PFSK-1 (cell line): Measurements from ENCODE around the gene C2.

Experiments
- FOXP2 ChIP-seq: optimal IDR thresholded peaks from 2 replicates; pipeline ENCODE3; 2011; ENCODE audit warnings: borderline replicate concordance, control low read depth, inconsistent platforms; ENCODE audit not compliant: insufficient read depth; ENCODE audit errors: extremely low read length, extremely low read depth
- POLR2AphosphoS5 ChIP-seq: IDR thresholded peaks from 2 replicates; pipeline ENCODE4 v1.6.1; 2012; ENCODE audit warnings: low read depth, mild to moderate bottlenecking, control low read depth, low read length, moderate library complexity
- SIN3A ChIP-seq: IDR thresholded peaks from 2 replicates; pipeline ENCODE4 v1.6.1; 2012; ENCODE audit warnings: mild to moderate bottlenecking, low read length, moderate library complexity, borderline replicate concordance; ENCODE audit not compliant: insufficient read depth
- TAF1 ChIP-seq: IDR thresholded peaks from 2 replicates; pipeline ENCODE4 v1.6.1; 2012; ENCODE audit warnings: low read length, control low read depth, borderline replicate concordance; ENCODE audit not compliant: insufficient read depth
- TF ChIP-seq, protein P1 (sequence below), 2 experiments: IDR thresholded peaks; 2 replicates each; pipeline versions ENCODE4 v1.6.1 to v1.8.0; 2011 to 2012; ENCODE audit warnings: low read depth in 2 of 2, low read length in 2 of 2, control low read depth in 1 of 2, inconsistent platforms in 1 of 2, mild to moderate bottlenecking in 1 of 2, moderate library complexity in 1 of 2; ENCODE audit not compliant: insufficient read depth in 1 of 2

Gene C2

DNA sequence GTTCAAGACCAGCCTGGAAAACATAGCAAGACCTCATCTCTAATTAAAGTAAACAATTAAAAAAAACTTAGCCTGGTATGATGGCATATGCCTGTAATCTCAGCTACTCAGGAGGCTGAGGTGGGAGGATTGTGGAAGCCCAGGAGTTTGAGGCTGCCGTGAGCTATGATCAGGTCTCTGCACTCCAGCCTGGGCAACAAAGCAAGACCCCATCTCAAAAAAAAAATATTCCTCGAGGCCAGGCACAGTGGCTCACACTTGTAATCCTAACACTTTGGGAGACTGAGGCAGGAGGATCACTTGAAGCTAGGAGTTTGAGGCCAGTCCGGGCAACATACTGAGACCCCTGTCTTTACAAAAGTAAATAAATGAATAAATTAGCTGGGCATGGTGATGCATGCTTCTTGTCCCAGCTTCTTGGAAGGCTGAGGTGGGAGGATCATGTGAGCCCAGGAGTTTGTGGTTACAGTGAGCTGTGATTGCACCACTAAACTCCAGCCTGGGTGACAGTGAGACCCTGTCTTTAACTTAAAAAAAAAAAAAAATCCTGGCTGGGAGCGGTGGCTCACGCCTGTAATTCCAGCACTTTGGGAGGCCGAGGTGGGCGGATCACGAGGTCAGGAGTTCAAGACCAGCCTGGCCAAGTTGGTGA is 9.3 kb upstream of the C2 start:
- TF ChIP-seq, protein P1, sequence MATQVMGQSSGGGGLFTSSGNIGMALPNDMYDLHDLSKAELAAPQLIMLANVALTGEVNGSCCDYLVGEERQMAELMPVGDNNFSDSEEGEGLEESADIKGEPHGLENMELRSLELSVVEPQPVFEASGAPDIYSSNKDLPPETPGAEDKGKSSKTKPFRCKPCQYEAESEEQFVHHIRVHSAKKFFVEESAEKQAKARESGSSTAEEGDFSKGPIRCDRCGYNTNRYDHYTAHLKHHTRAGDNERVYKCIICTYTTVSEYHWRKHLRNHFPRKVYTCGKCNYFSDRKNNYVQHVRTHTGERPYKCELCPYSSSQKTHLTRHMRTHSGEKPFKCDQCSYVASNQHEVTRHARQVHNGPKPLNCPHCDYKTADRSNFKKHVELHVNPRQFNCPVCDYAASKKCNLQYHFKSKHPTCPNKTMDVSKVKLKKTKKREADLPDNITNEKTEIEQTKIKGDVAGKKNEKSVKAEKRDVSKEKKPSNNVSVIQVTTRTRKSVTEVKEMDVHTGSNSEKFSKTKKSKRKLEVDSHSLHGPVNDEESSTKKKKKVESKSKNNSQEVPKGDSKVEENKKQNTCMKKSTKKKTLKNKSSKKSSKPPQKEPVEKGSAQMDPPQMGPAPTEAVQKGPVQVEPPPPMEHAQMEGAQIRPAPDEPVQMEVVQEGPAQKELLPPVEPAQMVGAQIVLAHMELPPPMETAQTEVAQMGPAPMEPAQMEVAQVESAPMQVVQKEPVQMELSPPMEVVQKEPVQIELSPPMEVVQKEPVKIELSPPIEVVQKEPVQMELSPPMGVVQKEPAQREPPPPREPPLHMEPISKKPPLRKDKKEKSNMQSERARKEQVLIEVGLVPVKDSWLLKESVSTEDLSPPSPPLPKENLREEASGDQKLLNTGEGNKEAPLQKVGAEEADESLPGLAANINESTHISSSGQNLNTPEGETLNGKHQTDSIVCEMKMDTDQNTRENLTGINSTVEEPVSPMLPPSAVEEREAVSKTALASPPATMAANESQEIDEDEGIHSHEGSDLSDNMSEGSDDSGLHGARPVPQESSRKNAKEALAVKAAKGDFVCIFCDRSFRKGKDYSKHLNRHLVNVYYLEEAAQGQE (IDR thresholded peaks at IDR 0.05; ENCODE audit: insufficient read depth in 1 of 2, low read depth in 2 of 2, low read length in 2 of 2): no peak
- no peak for TF ChIP-seq POLR2AphosphoS5
- TF ChIP-seq FOXP2: no peak
- no peak for TF ChIP-seq TAF1
- no peak for TF ChIP-seq SIN3A

DNA sequence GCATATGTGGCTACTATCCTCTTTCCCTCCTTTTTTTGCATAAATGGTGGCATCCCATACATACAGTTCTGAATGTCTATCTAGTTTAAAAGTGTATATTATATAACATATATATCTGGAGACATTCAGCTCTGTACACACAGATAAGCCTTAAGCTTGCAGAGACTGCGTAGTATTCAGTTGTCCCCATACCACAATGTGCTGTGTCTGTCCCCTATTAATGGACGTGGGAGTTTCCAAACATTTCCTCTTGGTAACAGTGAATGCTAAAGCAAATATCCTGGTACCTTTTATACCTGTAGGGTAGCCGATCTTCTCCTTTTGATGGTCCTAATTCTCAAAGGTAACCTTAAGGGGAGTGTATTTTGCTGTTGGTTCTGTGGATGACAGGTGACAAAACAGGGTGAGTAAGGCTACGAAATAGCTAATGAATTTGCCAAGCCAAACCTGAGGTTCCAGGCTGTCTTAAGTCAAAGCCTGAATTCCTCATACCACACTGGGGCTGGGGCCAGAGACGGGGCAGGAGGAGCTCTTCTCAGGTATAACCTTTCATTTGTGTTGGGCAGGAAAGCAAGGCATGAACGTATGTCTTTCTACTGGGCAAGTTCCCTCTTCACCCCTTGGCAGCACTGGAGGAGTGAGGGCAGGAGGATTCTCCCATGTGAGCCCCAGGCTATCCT is 7.8 kb upstream of the C2 start:
- TF ChIP-seq FOXP2 (no peak), TAF1 (no peak), SIN3A (no peak), POLR2AphosphoS5 (no peak)
- TF ChIP-seq, protein P1 (IDR thresholded peaks at IDR 0.05; ENCODE audit: insufficient read depth in 1 of 2, low read depth in 2 of 2, low read length in 2 of 2): no peak

DNA sequence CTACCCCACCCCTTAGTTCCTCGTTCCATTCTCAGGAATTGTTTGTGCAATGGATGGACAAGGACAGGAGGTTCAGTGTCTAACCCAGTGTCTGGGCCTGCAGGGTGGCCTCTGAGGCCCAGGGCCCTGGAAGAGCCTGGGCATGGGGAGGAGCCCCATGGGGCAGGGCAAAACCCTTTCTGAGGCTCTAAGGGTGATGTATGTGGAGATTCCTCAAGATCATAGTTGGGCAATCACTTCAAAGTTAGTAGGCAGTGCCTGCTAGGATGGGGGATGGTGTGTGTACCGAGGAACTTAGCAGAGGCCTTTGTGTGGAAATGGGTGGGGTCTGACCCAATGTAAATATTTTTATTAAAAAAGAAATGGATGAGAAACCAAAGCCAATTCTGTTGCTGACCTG is 6.7 kb upstream of the C2 start:
- TF ChIP-seq, protein P1 (IDR thresholded peaks at IDR 0.05; ENCODE audit: insufficient read depth in 1 of 2, low read depth in 2 of 2, low read length in 2 of 2): no peak
- no peak for TF ChIP-seq SIN3A
- no peak for TF ChIP-seq POLR2AphosphoS5
- no peak for TF ChIP-seq FOXP2
- TF ChIP-seq TAF1: no peak

DNA sequence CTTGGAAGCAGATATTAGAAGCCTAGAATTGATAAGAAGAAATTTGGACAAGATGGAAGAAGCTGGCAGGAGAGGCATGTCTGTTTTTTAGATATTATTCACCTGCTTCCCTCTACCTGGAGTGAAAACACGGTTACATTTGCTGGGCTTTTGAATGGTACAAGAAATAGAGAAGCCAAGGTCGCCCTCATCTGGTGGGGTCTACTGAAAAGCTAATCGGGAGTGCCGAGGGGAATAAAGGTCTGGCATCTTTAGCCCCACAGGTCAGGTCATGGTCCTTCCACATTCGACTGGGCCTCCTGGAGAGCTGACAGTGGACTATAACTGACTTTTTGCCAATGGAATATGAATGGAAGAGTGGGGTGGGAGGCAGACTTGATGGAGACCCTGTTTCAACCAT is 4.6 kb upstream of the C2 start:
- TF ChIP-seq POLR2AphosphoS5: no peak
- TF ChIP-seq, protein P1 (IDR thresholded peaks at IDR 0.05; ENCODE audit: insufficient read depth in 1 of 2, low read depth in 2 of 2, low read length in 2 of 2): no peak
- no peak for TF ChIP-seq FOXP2
- TF ChIP-seq TAF1: no peak
- TF ChIP-seq SIN3A: no peak
